Suprapubic skin (tissue), 4 donors: Measurements from ENCODE around the gene DPYD.

ENCODE experiments used
- POLR2A ChIP-seq, 2 donors: fragments of 450-650 bp; IDR thresholded peaks; one replicate each; pipeline ENCODE4 v1.6.1; 2017; ENCODE audit warnings: antibody characterized with exemption in 2 of 2, mild to moderate bottlenecking in 2 of 2, moderate library complexity in 2 of 2
- POLR2AphosphoS5 ChIP-seq, 3 donors: sonication (generic); formaldehyde crosslinking; IDR thresholded peaks; one replicate each; pipeline ENCODE4 v1.6.1; 2017; ENCODE audit warnings: antibody characterized with exemption in 3 of 3
- TF ChIP-seq, protein P1 (sequence below), 2 donors: fragments of 200-600 bp in 1 of 2; fragments of 450-650 bp in 1 of 2; sonication (generic) in 1 of 2; IDR thresholded peaks; one replicate each; pipeline ENCODE4 v1.5.1; 2016 to 2019; ENCODE audit warnings: antibody characterized with exemption in 2 of 2, mild to moderate bottlenecking in 1 of 2, moderate library complexity in 1 of 2

DNA sequence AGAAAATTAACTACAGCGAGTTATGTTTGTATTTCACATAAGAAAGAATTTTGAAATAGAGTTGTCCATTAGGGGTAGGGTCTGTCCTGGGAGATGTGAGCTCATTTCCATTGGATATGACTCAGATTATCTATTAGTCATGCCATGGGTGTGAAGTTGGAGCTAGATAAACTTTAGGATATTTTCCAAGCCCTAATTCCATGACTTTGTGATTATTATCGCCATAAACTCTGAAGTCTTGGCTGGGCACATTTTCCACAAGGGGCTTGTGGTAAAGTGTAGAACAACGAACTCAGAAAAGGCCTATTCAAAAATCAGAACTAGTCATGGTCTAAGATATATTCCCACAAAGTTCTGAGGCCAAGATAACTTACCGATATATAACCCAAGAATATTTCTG is 396.6 kb downstream of the DPYD start:
- TF ChIP-seq, protein P1, sequence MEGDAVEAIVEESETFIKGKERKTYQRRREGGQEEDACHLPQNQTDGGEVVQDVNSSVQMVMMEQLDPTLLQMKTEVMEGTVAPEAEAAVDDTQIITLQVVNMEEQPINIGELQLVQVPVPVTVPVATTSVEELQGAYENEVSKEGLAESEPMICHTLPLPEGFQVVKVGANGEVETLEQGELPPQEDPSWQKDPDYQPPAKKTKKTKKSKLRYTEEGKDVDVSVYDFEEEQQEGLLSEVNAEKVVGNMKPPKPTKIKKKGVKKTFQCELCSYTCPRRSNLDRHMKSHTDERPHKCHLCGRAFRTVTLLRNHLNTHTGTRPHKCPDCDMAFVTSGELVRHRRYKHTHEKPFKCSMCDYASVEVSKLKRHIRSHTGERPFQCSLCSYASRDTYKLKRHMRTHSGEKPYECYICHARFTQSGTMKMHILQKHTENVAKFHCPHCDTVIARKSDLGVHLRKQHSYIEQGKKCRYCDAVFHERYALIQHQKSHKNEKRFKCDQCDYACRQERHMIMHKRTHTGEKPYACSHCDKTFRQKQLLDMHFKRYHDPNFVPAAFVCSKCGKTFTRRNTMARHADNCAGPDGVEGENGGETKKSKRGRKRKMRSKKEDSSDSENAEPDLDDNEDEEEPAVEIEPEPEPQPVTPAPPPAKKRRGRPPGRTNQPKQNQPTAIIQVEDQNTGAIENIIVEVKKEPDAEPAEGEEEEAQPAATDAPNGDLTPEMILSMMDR (IDR thresholded peaks at IDR 0.05), result no peak
- TF ChIP-seq POLR2AphosphoS5 (IDR thresholded peaks at IDR 0.05), result no peak
- TF ChIP-seq POLR2A (IDR thresholded peaks at IDR 0.05), result no peak
